Measurements from ENCODE around the gene RNF32. TPM values are rescaled to one million over a fixed set of nuclear protein-coding genes. Genes with fewer than 3 reads are reported as not detected.

Gene RNF32
- total and polyA plus RNA-seq, 2 of the 13 experiments (the other 11 are each of a cell fraction or from before 2014, with no cell fraction given), result not detected

GRCh38 chr7:156684661-156685060 lies 44.1 kb downstream of the RNF32 start (continued):
- TF ChIP-seq MATR3 (CRISPR knock-in tag; IDR thresholded peaks at IDR 0.05), result no peak
- TF ChIP-seq TCF7 (IDR thresholded peaks at IDR 0.05; ENCODE audit: low read depth), result no peak
- no peak for TF ChIP-seq ZBED4 (CRISPR knock-in tag; IDR thresholded peaks at IDR 0.05; ENCODE audit: borderline replicate concordance)
- TF ChIP-seq GATAD1 (CRISPR knock-in tag; IDR thresholded peaks at IDR 0.05), result no peak
- TF ChIP-seq ZNF33B (CRISPR knock-in tag; IDR thresholded peaks at IDR 0.05), result no peak
- TF ChIP-seq ZNF331 (CRISPR knock-in tag; IDR thresholded peaks at IDR 0.05), result no peak

- H4K20me1 ChIP-seq (ENCODE audit: insufficient read depth, low read length), result no peaks in the 10 kb centered on the region
- peaks cover 9% of the 10 kb centered on the region; the same call in 1 of the 2 replicates for H3K4me1 ChIP-seq (ENCODE audit: insufficient read depth, low read length)
- no TSS peak for BruUV-seq (replicated peaks)
- no peak for TF ChIP-seq ZNF232 (CRISPR knock-in tag; IDR thresholded peaks at IDR 0.05; ENCODE audit: borderline replicate concordance)
- TF ChIP-seq, protein P1, sequence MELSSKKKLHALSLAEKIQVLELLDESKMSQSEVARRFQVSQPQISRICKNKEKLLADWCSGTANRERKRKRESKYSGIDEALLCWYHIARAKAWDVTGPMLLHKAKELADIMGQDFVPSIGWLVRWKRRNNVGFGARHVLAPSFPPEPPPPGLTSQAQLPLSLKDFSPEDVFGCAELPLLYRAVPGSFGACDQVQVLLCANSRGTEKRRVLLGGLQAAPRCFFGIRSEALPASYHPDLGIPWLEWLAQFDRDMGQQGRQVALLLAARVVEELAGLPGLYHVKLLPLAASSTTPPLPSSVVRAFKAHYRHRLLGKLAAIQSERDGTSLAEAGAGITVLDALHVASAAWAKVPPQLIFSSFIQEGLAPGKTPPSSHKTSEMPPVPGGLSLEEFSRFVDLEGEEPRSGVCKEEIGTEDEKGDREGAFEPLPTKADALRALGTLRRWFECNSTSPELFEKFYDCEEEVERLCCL (CRISPR knock-in tag; IDR thresholded peaks at IDR 0.05; ENCODE audit: borderline replicate concordance), result no peak
- TF ChIP-seq MBD4 (IDR thresholded peaks at IDR 0.05; ENCODE audit: borderline replicate concordance, low read length), result no peak
- TF ChIP-seq, protein P2, sequence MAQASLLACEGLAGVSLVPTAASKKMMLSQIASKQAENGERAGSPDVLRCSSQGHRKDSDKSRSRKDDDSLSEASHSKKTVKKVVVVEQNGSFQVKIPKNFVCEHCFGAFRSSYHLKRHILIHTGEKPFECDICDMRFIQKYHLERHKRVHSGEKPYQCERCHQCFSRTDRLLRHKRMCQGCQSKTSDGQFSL (CRISPR knock-in tag; IDR thresholded peaks at IDR 0.05), result no peak
- TF ChIP-seq ZMAT3 (CRISPR knock-in tag; conservative IDR thresholded peaks at IDR 0.05), result no peak
- TF ChIP-seq FOXC1 (CRISPR knock-in tag; IDR thresholded peaks at IDR 0.05; ENCODE audit: borderline replicate concordance), result no peak
- TF ChIP-seq, protein P3, sequence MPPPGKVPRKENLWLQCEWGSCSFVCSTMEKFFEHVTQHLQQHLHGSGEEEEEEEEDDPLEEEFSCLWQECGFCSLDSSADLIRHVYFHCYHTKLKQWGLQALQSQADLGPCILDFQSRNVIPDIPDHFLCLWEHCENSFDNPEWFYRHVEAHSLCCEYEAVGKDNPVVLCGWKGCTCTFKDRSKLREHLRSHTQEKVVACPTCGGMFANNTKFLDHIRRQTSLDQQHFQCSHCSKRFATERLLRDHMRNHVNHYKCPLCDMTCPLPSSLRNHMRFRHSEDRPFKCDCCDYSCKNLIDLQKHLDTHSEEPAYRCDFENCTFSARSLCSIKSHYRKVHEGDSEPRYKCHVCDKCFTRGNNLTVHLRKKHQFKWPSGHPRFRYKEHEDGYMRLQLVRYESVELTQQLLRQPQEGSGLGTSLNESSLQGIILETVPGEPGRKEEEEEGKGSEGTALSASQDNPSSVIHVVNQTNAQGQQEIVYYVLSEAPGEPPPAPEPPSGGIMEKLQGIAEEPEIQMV (CRISPR knock-in tag; IDR thresholded peaks at IDR 0.05; ENCODE audit: low read depth), result no peak
- TF ChIP-seq HNF1B (CRISPR knock-in tag; IDR thresholded peaks at IDR 0.05), result no peak
- no peak for TF ChIP-seq TBX3 (IDR thresholded peaks at IDR 0.05; ENCODE audit: borderline replicate concordance)
- no peak for TF ChIP-seq ZIK1 (CRISPR knock-in tag; IDR thresholded peaks at IDR 0.05; ENCODE audit: borderline replicate concordance, low read depth)
- H2AFZ ChIP-seq (ENCODE audit: low read length), result no peak overlapping the region
- no peak overlapping the region for H3K4me2 ChIP-seq (ENCODE audit: low read depth, low read length)
- H3K36me3 ChIP-seq (replicated peaks in 1 of 2; ENCODE audit: control insufficient read depth in 1 of 2, insufficient read depth in 2 of 2, low read length in 2 of 2), result 0 out of 5 replicates have a peak, but pooled peaks cover 0 to 4% of the 10 kb centered on the region in 2 experiments
- DNase-seq (ENCODE audit: low spot score) (no peak), FAIRE-seq (no peak), ATAC-seq (no peak)
- ChIA-PET CTCF (ENCODE audit: low intra/inter-chr PET ratio, low total read pairs) (no interaction called here), POLR2A (no interaction called here)
- intact Hi-C loops (cut with micrococcal nuclease; ENCODE audit: unreplicated experiment) (no loop called here), in situ Hi-C loops (cut with HindIII; ENCODE audit: extremely low pct_ligation_motif_present, low pct_unique_long_range_greater_than_20kb) (no loop called here)
- no peaks in the 10 kb centered on the region for H3K27me3 ChIP-seq (ENCODE audit: control insufficient read depth in 1 of 2, insufficient read depth in 2 of 2, low read length in 2 of 2)
- H3K79me2 ChIP-seq (ENCODE audit: insufficient read depth, low read length), result no peaks in the 10 kb centered on the region
- no peak overlapping the region for H3K27ac ChIP-seq (ENCODE audit: extremely low read length, insufficient read depth, low read length)
- no peak overlapping the region for H3K9ac ChIP-seq (ENCODE audit: insufficient read depth, low read depth, low read length)
- WGBS (ENCODE audit: low lambda C conversion rate), result 83% methylated on average over 5 of the region's 5 CpGs
- no peak overlapping the region for H3K4me3 ChIP-seq (replicated peaks in 1 of 3; ENCODE audit: insufficient read depth in 1 of 3, low read depth in 2 of 3, low read length in 3 of 3)
- no peaks in the 10 kb centered on the region for H3K9me3 ChIP-seq (ENCODE audit: low read length)
Measured at GRCh38 chr7:156691764-156692163, 51.2 kb downstream of the RNF32 start.

Measured in HepG2 (cell line).